GM23248 (cell line): ENCODE measurements around the gene BCAP31.
"Not testable (repeated sequence)": the region's sequence is repeated elsewhere in the genome, so short reads cannot be mapped to it uniquely, and the experiment has no call there.

Source experiments
- EZH2 ChIP-seq: fragments of 200-600 bp; sonication (generic); IDR thresholded peaks from 2 replicates; pipeline ENCODE4 v1.6.1; 2018; ENCODE audit warnings: antibody characterized with exemption, mild to moderate bottlenecking; ENCODE audit not compliant: insufficient read depth, poor library complexity, severe bottlenecking
- EZH2phosphoT487 ChIP-seq: fragments of 200-600 bp; sonication (generic); IDR thresholded peaks from 2 replicates; pipeline ENCODE4 v1.6.1; 2018; ENCODE audit warnings: antibody characterized with exemption, moderate library complexity, mild to moderate bottlenecking, low read depth; ENCODE audit not compliant: insufficient read depth

- TF ChIP-seq EZH2phosphoT487, EZH2: not testable (repeated sequence)
Observed at GRCh38 chrX:153705403-153706060, 18.7 kb downstream of the BCAP31 start.
